Stimulated activated naive CD4-positive, alpha-beta T cell (primary cell): ENCODE data around the gene ZNF423.

Source experiments
- DNase-seq, 6 experiments: peaks; one replicate each; lab custom pipeline; 2025; lab: John Stamatoyannopoulos, UW

ZNF423 gene

GRCh38 chr16:49849037-49849753 lies 6.7 kb downstream of the ZNF423 start:
- DNase-seq, result no peak

- DNase-seq, result no peak
Observed at GRCh38 chr16:49848530-49848929, 7.4 kb downstream of the ZNF423 start.

- DNase-seq, result no peak
Observed at GRCh38 chr16:49846800-49847199, 9.1 kb downstream of the ZNF423 start.

GRCh38 chr16:49844359-49844758 lies 11.6 kb downstream of the ZNF423 start:
- no peak for DNase-seq

- no peak for DNase-seq
Observed at GRCh38 chr16:49843758-49844157, 12.2 kb downstream of the ZNF423 start.

GRCh38 chr16:49842972-49843371 lies 12.9 kb downstream of the ZNF423 start:
- DNase-seq, result no peak

- DNase-seq, result no peak
Observed at GRCh38 chr16:49839017-49839825, 16.7 kb downstream of the ZNF423 start.

GRCh38 chr16:49838441-49839016 lies 17.4 kb downstream of the ZNF423 start:
- DNase-seq, result no peak

- no peak for DNase-seq
Observed at GRCh38 chr16:49837688-49838410, 18.1 kb downstream of the ZNF423 start.

- DNase-seq, result no peak
Observed at GRCh38 chr16:49836668-49837067, 19.2 kb downstream of the ZNF423 start.

- no peak for DNase-seq
Observed at GRCh38 chr16:49836218-49836617, 19.7 kb downstream of the ZNF423 start.

GRCh38 chr16:49835161-49835777 lies 20.6 kb downstream of the ZNF423 start:
- no peak for DNase-seq

- DNase-seq, result no peak
Observed at GRCh38 chr16:49834531-49835151, 21.3 kb downstream of the ZNF423 start.

GRCh38 chr16:49833796-49834530 lies 21.9 kb downstream of the ZNF423 start:
- DNase-seq, result no peak

- no peak for DNase-seq
Observed at GRCh38 chr16:49833085-49833484, 22.8 kb downstream of the ZNF423 start.

GRCh38 chr16:49832177-49832576 lies 23.7 kb downstream of the ZNF423 start:
- DNase-seq, result no peak

GRCh38 chr16:49830873-49831272 lies 25.0 kb downstream of the ZNF423 start:
- no peak for DNase-seq

- no peak for DNase-seq
Observed at GRCh38 chr16:49828533-49829267, 27.2 kb downstream of the ZNF423 start.

GRCh38 chr16:49827805-49828438 lies 28.0 kb downstream of the ZNF423 start:
- no peak for DNase-seq

GRCh38 chr16:49826515-49826914 lies 29.4 kb downstream of the ZNF423 start:
- no peak for DNase-seq
